H1 (cell line): ENCODE data around the gene IL16. TPM values are rescaled to one million over a fixed set of nuclear protein-coding genes. Genes with fewer than 3 reads are reported as not detected.

Experiments used
- CTCF ChIA-PET: fragments of 300-600 bp; sonication (Branson Sonifier 250); formaldehyde crosslinking; loops from one replicate; lab custom pipeline; 2021; ENCODE audit not compliant: partially characterized antibody; lab: Charles Lee
- POLR2A ChIA-PET: fragments of 300-600 bp; sonication (Branson Sonifier 250); formaldehyde crosslinking; loops from one replicate; lab custom pipeline; 2021; ENCODE audit warnings: inconsistent platforms; ENCODE audit not compliant: partially characterized antibody; lab: Charles Lee
- DNase-seq, 2 experiments: peaks; one replicate each; pipeline versions ENCODE4 v3.0.0 to v3.0.0-alpha.2; 2010 to 2022; ENCODE audit warnings: low spot score in 2 of 2, low read depth in 1 of 2, mixed read lengths in 1 of 2
- FAIRE-seq: peaks from 2 replicates; lab custom pipeline; 2011; peaks lifted over from hg19 to GRCh38; lab: Jason Lieb, UNC
- H2AFZ ChIP-seq: 2 replicates; pipeline ENCODE4 v1.8.1; 2012; ENCODE audit warnings: low read length, inconsistent platforms
- H2AK5ac ChIP-seq: 2 replicates; pipeline ENCODE4 v1.6.1; 2013; ENCODE audit warnings: low read depth, low read length
- H2BK120ac ChIP-seq: replicated peaks from 2 replicates; pipeline ENCODE3; 2013; ENCODE audit warnings: low read depth, low read length, inconsistent platforms
- H2BK12ac ChIP-seq: 2 replicates; pipeline ENCODE4 v1.6.1; 2013; ENCODE audit warnings: low read depth, low read length
- H2BK15ac ChIP-seq: 2 replicates; pipeline ENCODE4 v1.6.1; 2013; ENCODE audit warnings: low read length
- H2BK20ac ChIP-seq: 2 replicates; pipeline ENCODE4 v1.6.1; 2013; ENCODE audit warnings: low read length
- H2BK5ac ChIP-seq: 2 replicates; pipeline ENCODE4 v1.6.1; 2013; ENCODE audit warnings: low read depth, low read length
- H3K14ac ChIP-seq: 2 replicates; pipeline ENCODE4 v1.6.1; 2013; ENCODE audit warnings: inconsistent platforms; ENCODE audit not compliant: insufficient read length
- H3K18ac ChIP-seq: 2 replicates; pipeline ENCODE4 v1.6.1; 2013; ENCODE audit warnings: low read length; ENCODE audit errors: extremely low read depth
- H3K23ac ChIP-seq: 2 replicates; pipeline ENCODE4 v1.6.1; 2013; ENCODE audit warnings: inconsistent platforms; ENCODE audit not compliant: insufficient read length
- H3K23me2 ChIP-seq: 2 replicates; pipeline ENCODE4 v1.6.1; 2013; ENCODE audit warnings: low read depth, low read length
- H3K27ac ChIP-seq: 2 replicates; pipeline ENCODE4 v1.6.1; 2011; ENCODE audit warnings: low read depth, low read length, inconsistent platforms
- H3K27me3 ChIP-seq, 4 experiments: replicated peaks in 1 of 4; 1 replicate in 1 of 4; 2 replicates in 3 of 4; pipeline versions ENCODE4 v1.6.1 to v1.8.1; 2011 to 2013; ENCODE audit warnings: low read length in 3 of 4, mild to moderate bottlenecking in 3 of 4, inconsistent platforms in 2 of 4, mixed read lengths in 2 of 4, moderate library complexity in 1 of 4; ENCODE audit not compliant: control insufficient read depth in 3 of 4, insufficient read depth in 3 of 4; ENCODE audit errors: extremely low read depth in 1 of 4
- H3K36me3 ChIP-seq, 4 experiments: 2 replicates each; pipeline versions ENCODE4 v1.6.1 to v1.8.1; 2011 to 2013; ENCODE audit warnings: mild to moderate bottlenecking in 4 of 4, low read length in 3 of 4, moderate library complexity in 2 of 4, control low read depth in 1 of 4, inconsistent platforms in 1 of 4; ENCODE audit not compliant: insufficient read depth in 4 of 4, control insufficient read depth in 2 of 4
- H3K4ac ChIP-seq: replicated peaks from 2 replicates; pipeline ENCODE3; 2013; ENCODE audit warnings: low read length, low read depth, mixed read lengths, inconsistent platforms; ENCODE audit not compliant: insufficient read length
- H3K4me1 ChIP-seq, 4 experiments: replicated peaks in 1 of 4; 1 replicate in 1 of 4; 2 replicates in 3 of 4; pipeline versions ENCODE4 v1.6.1 to v1.8.1; 2011 to 2013; ENCODE audit warnings: low read length in 3 of 4, inconsistent platforms in 2 of 4, mixed read lengths in 1 of 4; ENCODE audit not compliant: insufficient read depth in 4 of 4, control insufficient read depth in 3 of 4
- H3K4me2 ChIP-seq, 2 experiments: 2 replicates each; pipeline versions ENCODE4 v1.6.1 to v1.8.1; 2011 to 2013; ENCODE audit warnings: low read depth in 2 of 2, low read length in 2 of 2, control low read depth in 1 of 2, inconsistent platforms in 1 of 2, mild to moderate bottlenecking in 1 of 2; ENCODE audit not compliant: insufficient read depth in 1 of 2
- H3K4me3 ChIP-seq, 4 experiments: fragments of 200-600, 300-600 bp in 1 of 4; sonication (generic), shearing (Covaris generic), sonication (Bioruptor Twin) in 1 of 4; 2 replicates each; pipeline versions ENCODE4 v1.5.1 to v1.8.1; 2011 to 2016; ENCODE audit warnings: low read length in 4 of 4, low read depth in 3 of 4, control low read depth in 2 of 4, inconsistent platforms in 2 of 4, mild to moderate bottlenecking in 2 of 4, mixed read lengths in 1 of 4, moderate library complexity in 1 of 4; ENCODE audit not compliant: insufficient read depth in 2 of 4; ENCODE audit errors: extremely low read depth in 1 of 4
- H3K56ac ChIP-seq: replicated peaks from 2 replicates; pipeline ENCODE3; 2013; ENCODE audit warnings: low read depth, mild to moderate bottlenecking, mixed read lengths, low read length, inconsistent platforms; ENCODE audit not compliant: insufficient read length
- H3K79me1 ChIP-seq: 2 replicates; pipeline ENCODE4 v1.6.1; 2013; ENCODE audit warnings: low read depth, low read length, control low read depth
- H3K79me2 ChIP-seq, 2 experiments: 2 replicates each; pipeline versions ENCODE4 v1.6.1 to v1.8.1; 2012 to 2013; ENCODE audit warnings: low read length in 2 of 2, mild to moderate bottlenecking in 2 of 2, inconsistent platforms in 1 of 2; ENCODE audit not compliant: insufficient read depth in 2 of 2, control insufficient read depth in 1 of 2
- H3K9ac ChIP-seq, 4 experiments: replicated peaks in 1 of 4; 1 replicate in 1 of 4; 2 replicates in 3 of 4; pipeline versions ENCODE4 v1.6.1 to v1.8.1; 2011 to 2013; ENCODE audit warnings: low read depth in 3 of 4, low read length in 3 of 4, control low read depth in 2 of 4, mild to moderate bottlenecking in 2 of 4, moderate library complexity in 2 of 4, inconsistent platforms in 1 of 4; ENCODE audit errors: extremely low read depth in 1 of 4
- H3K9me3 ChIP-seq, 2 experiments: 2 replicates each; pipeline versions ENCODE4 v1.6.1 to v1.8.1; 2012 to 2013; ENCODE audit warnings: mild to moderate bottlenecking in 2 of 2, moderate library complexity in 2 of 2, control low read depth in 1 of 2, inconsistent platforms in 1 of 2, low read depth in 1 of 2, low read length in 1 of 2, mixed read lengths in 1 of 2; ENCODE audit not compliant: insufficient read depth in 2 of 2
- H4K20me1 ChIP-seq, 2 experiments: replicated peaks in 1 of 2; 2 replicates each; pipeline versions ENCODE3 to v1.8.1; 2011 to 2013; ENCODE audit warnings: inconsistent platforms in 2 of 2, low read length in 2 of 2, mild to moderate bottlenecking in 1 of 2; ENCODE audit not compliant: insufficient read depth in 2 of 2, control insufficient read depth in 1 of 2
- H4K5ac ChIP-seq: 2 replicates; pipeline ENCODE4 v1.6.1; 2013; ENCODE audit warnings: low read length, low read depth, mixed read lengths, inconsistent platforms; ENCODE audit not compliant: insufficient read length
- H4K8ac ChIP-seq: 2 replicates; pipeline ENCODE4 v1.8.0; 2013; ENCODE audit warnings: mild to moderate bottlenecking, moderate library complexity, low read length, inconsistent platforms; ENCODE audit not compliant: insufficient read depth; ENCODE audit errors: extremely low read depth
- H4K91ac ChIP-seq: replicated peaks from 2 replicates; pipeline ENCODE3; 2013; ENCODE audit warnings: low read length, mixed read lengths, inconsistent platforms; ENCODE audit not compliant: insufficient read length
- ASH2L ChIP-seq: fragments of 200-600, 300-600 bp; sonication (generic); IDR thresholded peaks from one replicate; pipeline ENCODE4 v1.7.1; 2017; ENCODE audit warnings: low read length
- CBX5 ChIP-seq: fragments of 300-800, 300-1000 bp; sonication (generic); IDR thresholded peaks from 2 replicates; pipeline ENCODE4 v1.7.1; 2016; ENCODE audit warnings: antibody characterized with exemption, low read length, low read depth
- EZH2 ChIP-seq: fragments of 200-600 bp; sonication (generic); IDR thresholded peaks from 2 replicates; pipeline ENCODE4 v1.7.1; 2012; ENCODE audit warnings: low read depth, mild to moderate bottlenecking, moderate library complexity, low read length, inconsistent platforms; ENCODE audit not compliant: severe bottlenecking
- JUND ChIP-seq: IDR thresholded peaks from 2 replicates; pipeline ENCODE4 v1.6.1; 2011; ENCODE audit warnings: mild to moderate bottlenecking, improper control_type of control experiment, low read length
- KDM4A ChIP-seq: IDR thresholded peaks from one replicate; pipeline ENCODE4 v1.7.1; 2012; ENCODE audit warnings: low read depth, mild to moderate bottlenecking, moderate library complexity, low read length, inconsistent platforms; ENCODE audit not compliant: severe bottlenecking
- MAX ChIP-seq: IDR thresholded peaks from 2 replicates; pipeline ENCODE4 v1.6.1; 2012; ENCODE audit warnings: inconsistent platforms
- POLR2AphosphoS5 ChIP-seq: IDR thresholded peaks from 2 replicates; pipeline ENCODE4 v1.6.1; 2011; ENCODE audit warnings: low read depth, low read length
- RXRA ChIP-seq: IDR thresholded peaks from 2 replicates; pipeline ENCODE4 v1.6.1; 2011; ENCODE audit warnings: low read depth, mild to moderate bottlenecking, low read length, moderate library complexity; ENCODE audit not compliant: insufficient read depth
- SAP30 ChIP-seq: fragments of 300-600 bp; sonication (generic); IDR thresholded peaks from 2 replicates; pipeline ENCODE4 v1.7.1; 2012; ENCODE audit warnings: low read length, moderate library complexity, mild to moderate bottlenecking, inconsistent platforms; ENCODE audit not compliant: insufficient read depth, insufficient replicate concordance
- SIRT6 ChIP-seq: IDR thresholded peaks from one replicate; pipeline ENCODE4 v1.7.1; 2012; ENCODE audit warnings: low read length, inconsistent platforms
- SP1 ChIP-seq: IDR thresholded peaks from 2 replicates; pipeline ENCODE4 v1.6.1; 2011; ENCODE audit warnings: low read depth, low read length
- TBP ChIP-seq: IDR thresholded peaks from 2 replicates; pipeline ENCODE4 v1.6.1; 2011; ENCODE audit warnings: low read depth, low read length, improper control_type of control experiment
- TCF12 ChIP-seq: IDR thresholded peaks from 2 replicates; pipeline ENCODE4 v1.6.1; 2011; ENCODE audit warnings: low read depth, mild to moderate bottlenecking, low read length
- USF2 ChIP-seq: IDR thresholded peaks from 2 replicates; pipeline ENCODE4 v1.6.1; 2011; ENCODE audit warnings: low read length, improper control_type of control experiment
- WGBS, 2 experiments: shearing (Covaris generic) in 1 of 2; methylation state at CpG; one replicate each; pipeline versions ENCODE4 v1.1.6 to v1.1.7; 2013 to 2015; ENCODE audit warnings: low lambda C conversion rate in 2 of 2, mixed read lengths in 2 of 2, inconsistent platforms in 1 of 2, low coverage in 1 of 2, missing lambda C conversion rate in 1 of 2; ENCODE audit not compliant: insufficient replicate concordance in 2 of 2, insufficient coverage in 1 of 2, insufficient read length in 1 of 2; ENCODE audit errors: extremely low coverage in 1 of 2, missing lambda C conversion rate in 1 of 2; 5-methylcytosine and 5-hydroxymethylcytosine counted together
- polyA plus RNA-seq, 7 experiments: library from polyadenylated mRNA; depleted of rRNA in 3 of 7; stranded (reverse) in 5 of 7; unstranded in 2 of 7; fragments of >200 nt in 5 of 7; fragments of 200-250 nt in 2 of 7; gene quantifications; 1 replicate in 5 of 7; 2 replicates in 1 of 7; 4 replicates in 1 of 7; pipeline versions ENCODE4 v1.2.1 to v1.2.3, GENCODE V29; 2011 to 2013; ENCODE audit warnings: missing spikeins in 2 of 7, mixed read lengths in 2 of 7
- total RNA-seq: library from RNA; stranded (reverse); fragmentation: NEBNext Ultra II Directional; extraction: Animal tissue kit (Norgen Biotek cat#: 25700); gene quantifications from 2 replicates; pipeline ENCODE4 v1.2.1, GENCODE V29; 2021

The IL16 gene
- total and polyA plus RNA-seq, 2 of the 8 experiments (the other 6 are each of a cell fraction or from before 2014, with no cell fraction given): 0.03 to 0.09 TPM

- no peak for FAIRE-seq
- POLR2A ChIA-PET: no interaction called here
- no peak for DNase-seq
- TF ChIP-seq TBP: no peak
- TF ChIP-seq KDM4A: no peak
- TF ChIP-seq SAP30: no peak
- no peak for TF ChIP-seq SIRT6
- TF ChIP-seq EZH2: no peak
- no peak for TF ChIP-seq SP1
- TF ChIP-seq USF2: no peak
- TF ChIP-seq CBX5: no peak
- TF ChIP-seq RXRA: no peak
- no peak for TF ChIP-seq JUND
- TF ChIP-seq MAX: no peak
- no peak for TF ChIP-seq POLR2AphosphoS5
- no peak for TF ChIP-seq ASH2L
- TF ChIP-seq TCF12: no peak
Measured at GRCh38 chr15:81331600-81331999, 134.9 kb downstream of the IL16 start.

More at GRCh38 chr15:81331600-81331999, 134.9 kb downstream of the IL16 start:
- H3K27ac ChIP-seq: no peak overlapping the region
- H3K4me2 ChIP-seq: no peak overlapping the region
- H4K8ac ChIP-seq: no peak overlapping the region
- H3K23ac ChIP-seq: no peak overlapping the region
- no peaks in the 10 kb centered on the region for H3K36me3 ChIP-seq
- H4K20me1 ChIP-seq: no peaks in the 10 kb centered on the region
- H3K79me2 ChIP-seq: no peaks in the 10 kb centered on the region
- no peak overlapping the region for H3K4ac ChIP-seq
- no peak overlapping the region for H3K18ac ChIP-seq
- CTCF ChIA-PET: interaction anchor here (0.6 to 2.3 kb wide), 3 partner anchors 25 to 64 kb away, joined by 3 to 9 read pairs (median 5); no protein-coding TSS in a partner anchor
- 86% methylated on average over 13 of the region's 15 CpGs; no CpG with 5 or more reads in 1 of the 2 experiments for WGBS, 2 experiments
- H3K4me1 ChIP-seq: peaks cover 0 to 2% (median 0%) of the 10 kb centered on the region in 4 experiments; a peak in 1 of 7 replicates
- no peak overlapping the region for H4K91ac ChIP-seq
- no peak overlapping the region for H3K9ac ChIP-seq
- H2BK15ac ChIP-seq: no peak overlapping the region
- no peaks in the 10 kb centered on the region for H3K79me1 ChIP-seq
- H2BK20ac ChIP-seq: no peak overlapping the region
- H2BK12ac ChIP-seq: no peak overlapping the region
- no peak overlapping the region for H2BK120ac ChIP-seq
- H3K56ac ChIP-seq: no peak overlapping the region
- H3K9me3 ChIP-seq: no peaks in the 10 kb centered on the region
- no peak overlapping the region for H3K14ac ChIP-seq
- H3K27me3 ChIP-seq: no peaks in the 10 kb centered on the region
- no peak overlapping the region for H3K4me3 ChIP-seq
- H2AK5ac ChIP-seq: no peak overlapping the region
- no peak overlapping the region for H4K5ac ChIP-seq
- H2BK5ac ChIP-seq: no peak overlapping the region
- no peak overlapping the region for H2AFZ ChIP-seq
- H3K23me2 ChIP-seq: no peaks in the 10 kb centered on the region
